GM12878 (cell line): Measurements from ENCODE around the gene UBE2E1. TPM values are rescaled to one million over a fixed set of nuclear protein-coding genes. Genes with fewer than 3 reads are reported as not detected.

ENCODE experiments used
- ATAC-seq: fragments of 200-7000 bp; cut with Tn5 transposase; 3 replicates; pipeline ENCODE4 v1.9.1; 2020; ENCODE audit warnings: mild to moderate bottlenecking, moderate library complexity
- BruUV-seq: library from RNA; stranded (reverse); fragments of 400-500 nt; replicated peaks from 2 replicates; lab custom pipeline; 2021; lab: Mats Ljungman, UMichigan
- CTCF ChIA-PET: fragments of 300-600 bp; sonication (Branson Sonifier 250); formaldehyde crosslinking; extraction: SDS; loops from one replicate; lab custom pipeline; 2021; ENCODE audit warnings: inconsistent platforms; lab: Yijun Ruan, JAX
- POLR2A ChIA-PET: fragments of 350-600 bp; formaldehyde crosslinking; extraction: SDS; loops from one replicate; lab custom pipeline; 2021; ENCODE audit warnings: inconsistent platforms; lab: Charles Lee
- RAD21 ChIA-PET: fragments of 300-600 bp; sonication (Branson Sonifier 250); formaldehyde crosslinking; loops from one replicate; lab custom pipeline; 2023; ENCODE audit warnings: antibody characterized with exemption; ENCODE audit not compliant: unreplicated experiment; lab: Charles Lee
- SMC1A ChIA-PET: fragments of 300-600 bp; sonication (Branson Sonifier 250); formaldehyde crosslinking; loops from one replicate; lab custom pipeline; 2023; ENCODE audit not compliant: unreplicated experiment, uncharacterized antibody; lab: Charles Lee
- DNase-seq: peaks from one replicate; pipeline ENCODE4 v3.0.0-alpha.2; 2011; ENCODE audit warnings: low read depth, low spot score
- FAIRE-seq: peaks from 3 replicates; lab custom pipeline; 2011; peaks lifted over from hg19 to GRCh38; lab: Jason Lieb, UNC
- H2AFZ ChIP-seq: 2 replicates; pipeline ENCODE4 v1.6.0; 2011; ENCODE audit warnings: low read depth, low read length, control low read depth; ENCODE audit not compliant: control insufficient read depth
- H3K27ac ChIP-seq: 2 replicates; pipeline ENCODE4 v1.5.1; 2011; ENCODE audit warnings: control low read depth; ENCODE audit not compliant: control insufficient read depth, insufficient read depth
- H3K27me3 ChIP-seq, 2 experiments: replicated peaks in 1 of 2; 2 replicates each; pipeline versions ENCODE4 v1.6.0 to v1.6.1; 2011; ENCODE audit warnings: low read length in 1 of 2; ENCODE audit not compliant: control insufficient read depth in 2 of 2, insufficient read depth in 2 of 2
- H3K36me3 ChIP-seq, 2 experiments: 2 replicates each; pipeline ENCODE4 v1.5.1; 2011; ENCODE audit warnings: low read length in 1 of 2; ENCODE audit not compliant: control insufficient read depth in 2 of 2, insufficient read depth in 2 of 2
- H3K4me1 ChIP-seq: 2 replicates; pipeline ENCODE4 v1.6.1; 2011; ENCODE audit warnings: mild to moderate bottlenecking, low read length, moderate library complexity, mixed read lengths; ENCODE audit not compliant: control insufficient read depth, insufficient read depth
- H3K4me2 ChIP-seq: 2 replicates; pipeline ENCODE4 v1.6.0; 2011; ENCODE audit warnings: control low read depth; ENCODE audit not compliant: control insufficient read depth, insufficient read depth
- H3K4me3 ChIP-seq: fragments of 200-600 bp; sonication (generic); 2 replicates; pipeline ENCODE4 v1.5.1; 2016
- H3K79me2 ChIP-seq: 2 replicates; pipeline ENCODE4 v1.6.0; 2011; ENCODE audit warnings: low read length; ENCODE audit not compliant: control insufficient read depth, insufficient read depth
- H3K9ac ChIP-seq: 2 replicates; pipeline ENCODE4 v1.8.0; 2011; ENCODE audit warnings: low read length, control low read depth, mixed read lengths; ENCODE audit not compliant: control insufficient read depth, insufficient read depth
- H3K9me3 ChIP-seq: replicated peaks from 3 replicates; pipeline ENCODE4 v1.5.1; 2011; ENCODE audit warnings: mild to moderate bottlenecking, low read length; ENCODE audit not compliant: control insufficient read depth, insufficient read depth
- H4K20me1 ChIP-seq: 2 replicates; pipeline ENCODE4 v1.6.0; 2011; ENCODE audit not compliant: control insufficient read depth, insufficient read depth
- ATF2 ChIP-seq: IDR thresholded peaks from 2 replicates; pipeline ENCODE4 v1.6.1; 2012; ENCODE audit warnings: low read length, inconsistent platforms
- ATF7 ChIP-seq: fragments of 450-650 bp; IDR thresholded peaks from 2 replicates; pipeline ENCODE4 v1.6.1; 2016; ENCODE audit warnings: low read depth, mild to moderate bottlenecking
- FOS ChIP-seq: IDR thresholded peaks from 3 replicates; pipeline ENCODE4 v1.6.1; 2011; ENCODE audit warnings: borderline replicate concordance; ENCODE audit not compliant: insufficient read length; ENCODE audit errors: extremely low read depth
- FOXM1 ChIP-seq: IDR thresholded peaks from 2 replicates; pipeline ENCODE4 v1.6.1; 2012; ENCODE audit warnings: low read depth, mild to moderate bottlenecking, inconsistent platforms, low read length, moderate library complexity
- MEF2A ChIP-seq: IDR thresholded peaks from 2 replicates; pipeline ENCODE4 v1.6.1; 2011; ENCODE audit warnings: low read depth, mild to moderate bottlenecking, low read length, moderate library complexity; ENCODE audit not compliant: insufficient read depth
- NBN ChIP-seq: fragments of 450-650 bp; IDR thresholded peaks from 2 replicates; pipeline ENCODE4 v1.6.1; 2016
- NFIC ChIP-seq: IDR thresholded peaks from 2 replicates; pipeline ENCODE4 v1.6.1; 2012; ENCODE audit warnings: low read depth, mild to moderate bottlenecking, inconsistent platforms, low read length, moderate library complexity
- PKNOX1 ChIP-seq: fragments of 450-650 bp; IDR thresholded peaks from 2 replicates; pipeline ENCODE4 v1.6.1; 2016; ENCODE audit warnings: mild to moderate bottlenecking
- POLR2AphosphoS5 ChIP-seq: IDR thresholded peaks from 2 replicates; pipeline ENCODE4 v1.6.1; 2011; ENCODE audit warnings: mild to moderate bottlenecking, low read length, inconsistent platforms
- TCF7 ChIP-seq: IDR thresholded peaks from 2 replicates; pipeline ENCODE4 v1.6.1; 2014; ENCODE audit warnings: antibody characterized with exemption, borderline replicate concordance
- ZSCAN29 ChIP-seq: fragments of 450-650 bp; IDR thresholded peaks from 2 replicates; pipeline ENCODE4 v1.6.1; 2017; ENCODE audit warnings: mild to moderate bottlenecking, moderate library complexity
- WGBS: methylation state at CpG from one replicate; pipeline ENCODE4 v1.1.6; 2016; ENCODE audit warnings: low lambda C conversion rate; ENCODE audit not compliant: insufficient replicate concordance, insufficient coverage; ENCODE audit errors: missing lambda C conversion rate; 5-methylcytosine and 5-hydroxymethylcytosine counted together
- in situ Hi-C: fragments of 300-500 bp; cut with MboI; formaldehyde crosslinking; loops from 9 replicates; pipeline ENCODE4 v1.14.3; 2018; ENCODE audit warnings: mixed read lengths
- intact Hi-C: fragments of 100-400 bp; cut with micrococcal nuclease; formaldehyde crosslinking; loops from one replicate; pipeline ENCODE4 v1.14.2; 2022; ENCODE audit not compliant: unreplicated experiment
- polyA plus RNA-seq, 11 experiments: library from polyadenylated mRNA; depleted of rRNA in 4 of 11; unstranded in 6 of 11; stranded (reverse) in 5 of 11; fragments of >200 nt; fragmentation: Nextera tagmentation in 4 of 11; fragmentation: Illumina TruSeq in 1 of 11; extraction: Ambion mirVana in 4 of 11; extraction: Trizol in 1 of 11; gene quantifications; 1 replicate in 1 of 11; 2 replicates in 10 of 11; pipeline versions ENCODE4 v1.2.1 to v1.2.3, GENCODE V29; 2011 to 2016; ENCODE audit warnings: inconsistent platforms in 2 of 11, missing spikeins in 2 of 11, low read depth in 1 of 11
- total RNA-seq, 4 experiments: library from RNA; depleted of rRNA in 3 of 4; stranded (reverse); fragments of >200 nt in 3 of 4; fragmentation: Illumina TruSeq in 1 of 4; extraction: Trizol in 1 of 4; gene quantifications; 2 replicates each; pipeline versions ENCODE4 v1.2.1 to v1.2.3, GENCODE V29; 2013 to 2021
- TF ChIP-seq, protein P1 (sequence below): fragments of 450-650 bp; IDR thresholded peaks from 2 replicates; pipeline ENCODE4 v1.6.1; 2017; ENCODE audit warnings: antibody characterized with exemption, mild to moderate bottlenecking, moderate library complexity
- TF ChIP-seq, protein P2 (sequence below): fragments of 450-650 bp; formaldehyde crosslinking; IDR thresholded peaks from 2 replicates; pipeline ENCODE4 v1.4.0; 2022; ENCODE audit warnings: mild to moderate bottlenecking, moderate library complexity

The UBE2E1 gene
- total and polyA plus RNA-seq, 10 of the 15 experiments (the other 5 are each of a cell fraction or from before 2014, with no cell fraction given) = 18.7 to 425 (median 147) TPM

DNA sequence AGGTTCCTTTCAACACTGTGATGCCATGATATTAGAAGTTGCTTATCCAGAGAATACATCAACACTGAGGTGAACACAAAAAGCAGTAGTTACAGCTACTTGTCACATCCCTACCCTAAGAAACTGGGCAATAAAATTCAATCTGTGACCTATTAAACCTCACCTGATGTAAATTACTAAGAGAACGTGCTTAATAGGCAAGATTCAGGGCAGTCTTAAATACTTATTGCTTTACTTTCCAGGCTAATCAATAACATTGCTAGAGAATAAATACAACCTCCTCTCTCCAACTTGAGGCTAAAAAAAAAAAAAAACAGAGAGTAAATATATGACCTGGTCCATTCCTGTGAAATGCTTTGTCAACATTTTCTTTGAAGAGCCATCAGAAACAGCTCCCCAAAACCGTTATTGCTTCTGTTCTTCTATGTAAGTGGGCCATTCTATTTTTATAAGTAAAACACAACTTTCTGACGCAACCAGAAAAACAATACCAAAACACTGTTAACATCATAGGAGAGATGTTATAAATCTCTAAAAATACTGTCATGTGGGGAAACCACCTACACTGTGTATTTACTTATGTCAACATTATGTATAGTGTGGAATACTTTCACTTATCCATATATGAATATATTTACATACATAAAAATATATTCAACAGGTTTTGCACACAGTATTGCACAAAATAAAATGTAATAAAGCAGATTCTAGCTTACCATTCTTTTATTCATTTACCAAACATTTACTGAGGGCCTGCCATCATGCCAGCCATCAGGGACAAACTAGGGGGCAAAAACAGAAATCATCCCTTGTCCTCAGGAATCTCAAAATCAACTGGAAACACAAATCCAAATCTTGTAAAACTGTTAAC is 108.4 kb downstream of the UBE2E1 start:
- POLR2A ChIA-PET = interaction anchor here (0.7 to 0.9 kb wide), 2 partner anchors 22 to 32 kb away, joined by 3 read pairs; no protein-coding TSS in a partner anchor
- 35% methylated on average over 3 of the region's 3 CpGs for WGBS
- 0 out of 2 replicates have a peak, but pooled peaks have one; percentile 59 for TF ChIP-seq MEF2A
- no peak for TF ChIP-seq POLR2AphosphoS5
- TF ChIP-seq, protein P1, sequence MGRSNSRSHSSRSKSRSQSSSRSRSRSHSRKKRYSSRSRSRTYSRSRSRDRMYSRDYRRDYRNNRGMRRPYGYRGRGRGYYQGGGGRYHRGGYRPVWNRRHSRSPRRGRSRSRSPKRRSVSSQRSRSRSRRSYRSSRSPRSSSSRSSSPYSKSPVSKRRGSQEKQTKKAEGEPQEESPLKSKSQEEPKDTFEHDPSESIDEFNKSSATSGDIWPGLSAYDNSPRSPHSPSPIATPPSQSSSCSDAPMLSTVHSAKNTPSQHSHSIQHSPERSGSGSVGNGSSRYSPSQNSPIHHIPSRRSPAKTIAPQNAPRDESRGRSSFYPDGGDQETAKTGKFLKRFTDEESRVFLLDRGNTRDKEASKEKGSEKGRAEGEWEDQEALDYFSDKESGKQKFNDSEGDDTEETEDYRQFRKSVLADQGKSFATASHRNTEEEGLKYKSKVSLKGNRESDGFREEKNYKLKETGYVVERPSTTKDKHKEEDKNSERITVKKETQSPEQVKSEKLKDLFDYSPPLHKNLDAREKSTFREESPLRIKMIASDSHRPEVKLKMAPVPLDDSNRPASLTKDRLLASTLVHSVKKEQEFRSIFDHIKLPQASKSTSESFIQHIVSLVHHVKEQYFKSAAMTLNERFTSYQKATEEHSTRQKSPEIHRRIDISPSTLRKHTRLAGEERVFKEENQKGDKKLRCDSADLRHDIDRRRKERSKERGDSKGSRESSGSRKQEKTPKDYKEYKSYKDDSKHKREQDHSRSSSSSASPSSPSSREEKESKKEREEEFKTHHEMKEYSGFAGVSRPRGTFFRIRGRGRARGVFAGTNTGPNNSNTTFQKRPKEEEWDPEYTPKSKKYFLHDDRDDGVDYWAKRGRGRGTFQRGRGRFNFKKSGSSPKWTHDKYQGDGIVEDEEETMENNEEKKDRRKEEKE = no peak
- 0 out of 2 replicates have a peak, but pooled peaks have one; percentile 5 for TF ChIP-seq TCF7
- TF ChIP-seq ATF7 = peak; percentile 46; the same call in 1 of the 2 replicates
- TF ChIP-seq FOS = no peak
- TF ChIP-seq PKNOX1 = no peak
- TF ChIP-seq, protein P2, sequence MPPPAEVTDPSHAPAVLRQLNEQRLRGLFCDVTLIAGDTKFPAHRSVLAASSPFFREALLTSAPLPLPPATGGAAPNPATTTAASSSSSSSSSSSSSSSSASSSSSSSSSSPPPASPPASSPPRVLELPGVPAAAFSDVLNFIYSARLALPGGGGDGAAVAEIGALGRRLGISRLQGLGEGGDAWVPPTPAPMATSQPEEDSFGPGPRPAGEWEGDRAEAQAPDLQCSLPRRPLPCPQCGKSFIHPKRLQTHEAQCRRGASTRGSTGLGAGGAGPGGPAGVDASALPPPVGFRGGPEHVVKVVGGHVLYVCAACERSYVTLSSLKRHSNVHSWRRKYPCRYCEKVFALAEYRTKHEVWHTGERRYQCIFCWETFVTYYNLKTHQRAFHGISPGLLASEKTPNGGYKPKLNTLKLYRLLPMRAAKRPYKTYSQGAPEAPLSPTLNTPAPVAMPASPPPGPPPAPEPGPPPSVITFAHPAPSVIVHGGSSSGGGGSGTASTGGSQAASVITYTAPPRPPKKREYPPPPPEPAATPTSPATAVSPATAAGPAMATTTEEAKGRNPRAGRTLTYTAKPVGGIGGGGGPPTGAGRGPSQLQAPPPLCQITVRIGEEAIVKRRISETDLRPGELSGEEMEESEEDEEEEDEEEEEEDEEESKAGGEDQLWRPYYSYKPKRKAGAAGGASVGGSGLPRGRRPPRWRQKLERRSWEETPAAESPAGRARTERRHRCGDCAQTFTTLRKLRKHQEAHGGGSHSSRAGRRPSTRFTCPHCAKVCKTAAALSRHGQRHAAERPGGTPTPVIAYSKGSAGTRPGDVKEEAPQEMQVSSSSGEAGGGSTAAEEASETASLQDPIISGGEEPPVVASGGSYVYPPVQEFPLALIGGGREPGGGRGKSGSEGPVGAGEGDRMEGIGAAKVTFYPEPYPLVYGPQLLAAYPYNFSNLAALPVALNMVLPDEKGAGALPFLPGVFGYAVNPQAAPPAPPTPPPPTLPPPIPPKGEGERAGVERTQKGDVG (CRISPR knock-in tag) = no peak
- TF ChIP-seq ATF2 = peak; percentile 20; the same call in 1 of the 2 replicates
- no peak for TF ChIP-seq NBN
- no peak for TF ChIP-seq ZSCAN29
- peak; percentile 54; the same call in 1 of the 2 replicates for TF ChIP-seq FOXM1
- peak; percentile 58; the same call in 1 of the 2 replicates for TF ChIP-seq NFIC

More for the DNA sequence above, 108.4 kb downstream of the UBE2E1 start:
- RAD21 ChIA-PET = interaction anchor here (1.3 kb wide), 1 partner anchor 77 kb away, joined by 4 read pairs; no protein-coding TSS in a partner anchor
- BruUV-seq = no TSS peak
- Histone ChIP-seq H2AFZ (no peak overlapping the region), H3K4me1 (peaks cover 3% of the 10 kb centered on the region), H4K20me1 (peaks cover 5% of the 10 kb centered on the region; the same call in 1 of the 2 replicates), H3K27ac (peak overlapping the region; percentile 57), H3K4me3 (peak overlapping the region; percentile 82; the same call in 1 of the 2 replicates), H3K4me2 (peak overlapping the region; percentile 94), H3K9ac (no peak overlapping the region), H3K27me3 (no peaks in the 10 kb centered on the region), H3K9me3 (no peaks in the 10 kb centered on the region), H3K36me3 (peaks cover 0 to 12% of the 10 kb centered on the region in 2 experiments; a peak in 2 of 4 replicates), H3K79me2 (peaks cover 56% of the 10 kb centered on the region)
- SMC1A ChIA-PET = interaction anchor here (0.5 to 2.7 kb wide), 4 partner anchors 45 to 80 kb away, joined by 3 to 7 read pairs (median 3); no protein-coding TSS in a partner anchor
- in situ Hi-C loops (no loop called here), intact Hi-C loops (no loop called here)
- DNase-seq = no peak
- ATAC-seq = peak; percentile 16
- FAIRE-seq = peak; percentile 27
- CTCF ChIA-PET = interaction anchor here (0.6 to 2.0 kb wide), 3 partner anchors 26 to 271 kb away, joined by 4 to 8 read pairs (median 5); no protein-coding TSS in a partner anchor
